WTC11 (cell line): ENCODE results near the gene RTKN. TPM values are rescaled to one million over a fixed set of nuclear protein-coding genes. Genes with fewer than 3 reads are reported as not detected.

Source experiments
- ATAC-seq: fragments of 200-7000 bp; cut with Tn5 transposase; 2 replicates; pipeline ENCODE4 v1.10.0; 2021; ENCODE audit warnings: mild to moderate bottlenecking, moderate library complexity
- CTCF ChIA-PET: fragments of 300-600 bp; sonication (Branson Sonifier 250); formaldehyde crosslinking; loops from one replicate; lab custom pipeline; 2021; ENCODE audit warnings: antibody characterized with exemption; lab: Charles Lee
- POLR2A ChIA-PET: fragments of 350-600 bp; sonication (Branson Sonifier 250); formaldehyde crosslinking; loops from one replicate; lab custom pipeline; 2021; ENCODE audit warnings: antibody characterized with exemption; lab: Charles Lee
- DNase-seq: peaks from one replicate; pipeline ENCODE4 v3.0.0; 2021; ENCODE audit warnings: low spot score
- H3K27ac Mint-ChIP-seq: 2 replicates; pipeline ENCODE4 v1.8.0; 2021; ENCODE audit warnings: mixed read lengths
- H3K27me3 Mint-ChIP-seq: 2 replicates; pipeline ENCODE4 v1.8.0; 2021; ENCODE audit warnings: low read depth, mild to moderate bottlenecking, moderate library complexity, mixed read lengths
- H3K36me3 Mint-ChIP-seq: 2 replicates; pipeline ENCODE4 v1.8.0; 2021; ENCODE audit warnings: mixed read lengths
- H3K4me1 Mint-ChIP-seq: 2 replicates; pipeline ENCODE4 v1.8.0; 2022; ENCODE audit warnings: mixed read lengths
- H3K4me3 Mint-ChIP-seq: 2 replicates; pipeline ENCODE4 v1.8.0; 2021; ENCODE audit warnings: mild to moderate bottlenecking, moderate library complexity, mixed read lengths
- H3K9me3 Mint-ChIP-seq: 2 replicates; pipeline ENCODE4 v1.8.0; 2021; ENCODE audit warnings: mixed read lengths
- ATF1 ChIP-seq: sonication (generic); formaldehyde crosslinking; IDR thresholded peaks from 2 replicates; pipeline ENCODE4 v1.8.1; 2023; ENCODE audit warnings: mild to moderate bottlenecking, moderate library complexity, missing genetic modification reagents
- ATF2 ChIP-seq: sonication (generic); formaldehyde crosslinking; IDR thresholded peaks from 2 replicates; pipeline ENCODE4 v1.8.1; 2022; ENCODE audit warnings: low read depth, missing genetic modification reagents, borderline replicate concordance
- CBFB ChIP-seq: sonication (generic); formaldehyde crosslinking; IDR thresholded peaks from 2 replicates; pipeline ENCODE4 v1.8.1; 2022; ENCODE audit warnings: mild to moderate bottlenecking, low read depth, missing genetic modification reagents
- FOXP4 ChIP-seq: sonication (generic); formaldehyde crosslinking; IDR thresholded peaks from 2 replicates; pipeline ENCODE4 v1.8.0; 2022; ENCODE audit warnings: mild to moderate bottlenecking, missing genetic modification reagents
- GRHL2 ChIP-seq: fragments of 250-450 bp; sonication (Bioruptor Pico); IDR thresholded peaks from 2 replicates; pipeline ENCODE4 v1.8.0; 2022; ENCODE audit warnings: mild to moderate bottlenecking, moderate library complexity; ENCODE audit not compliant: insufficient replicate concordance, severe bottlenecking
- NFATC4 ChIP-seq: fragments of 250-450 bp; sonication (Bioruptor Pico); IDR thresholded peaks from 2 replicates; pipeline ENCODE4 v1.9.0; 2021; ENCODE audit warnings: mild to moderate bottlenecking
- NR2C2 ChIP-seq: sonication (generic); formaldehyde crosslinking; IDR thresholded peaks from 2 replicates; pipeline ENCODE4 v1.8.0; 2022; ENCODE audit warnings: mild to moderate bottlenecking, missing genetic modification reagents
- NR3C1 ChIP-seq: sonication (generic); formaldehyde crosslinking; conservative IDR thresholded peaks from 2 replicates; pipeline ENCODE4 v1.8.1; 2023; ENCODE audit warnings: low read depth, mild to moderate bottlenecking, missing genetic modification reagents
- PRDM15 ChIP-seq: sonication (generic); formaldehyde crosslinking; IDR thresholded peaks from 2 replicates; pipeline ENCODE4 v1.8.0; 2022; ENCODE audit warnings: missing genetic modification reagents
- RORB ChIP-seq: fragments of 250-450 bp; sonication (Bioruptor Pico); IDR thresholded peaks from 2 replicates; pipeline ENCODE4 v1.9.0; 2021; ENCODE audit warnings: mild to moderate bottlenecking
- SMAD3 ChIP-seq: sonication (generic); formaldehyde crosslinking; IDR thresholded peaks from 2 replicates; pipeline ENCODE4 v1.8.0; 2022; ENCODE audit warnings: missing genetic modification reagents, mild to moderate bottlenecking, borderline replicate concordance
- SP1 ChIP-seq: sonication (generic); formaldehyde crosslinking; conservative IDR thresholded peaks from 2 replicates; pipeline ENCODE4 v1.8.1; 2022; ENCODE audit warnings: missing genetic modification reagents
- TCF7 ChIP-seq: sonication (generic); formaldehyde crosslinking; IDR thresholded peaks from 2 replicates; pipeline ENCODE4 v1.8.0; 2022; ENCODE audit warnings: mild to moderate bottlenecking, low read depth, missing genetic modification reagents, moderate library complexity
- USF2 ChIP-seq: sonication (generic); formaldehyde crosslinking; IDR thresholded peaks from 2 replicates; pipeline ENCODE4 v1.8.1; 2023; ENCODE audit warnings: mild to moderate bottlenecking, missing genetic modification reagents, moderate library complexity
- ZBTB21 ChIP-seq: sonication (generic); formaldehyde crosslinking; IDR thresholded peaks from 2 replicates; pipeline ENCODE4 v1.8.1; 2023; ENCODE audit warnings: mild to moderate bottlenecking, missing genetic modification reagents, borderline replicate concordance
- ZNF263 ChIP-seq: sonication (generic); formaldehyde crosslinking; IDR thresholded peaks from 2 replicates; pipeline ENCODE4 v1.8.1; 2022; ENCODE audit warnings: low read depth, mild to moderate bottlenecking, moderate library complexity, missing genetic modification reagents
- ZNF281 ChIP-seq: sonication (generic); formaldehyde crosslinking; IDR thresholded peaks from 2 replicates; pipeline ENCODE4 v1.8.0; 2023; ENCODE audit warnings: mild to moderate bottlenecking, missing genetic modification reagents
- ZNF396 ChIP-seq: fragments of 250-450 bp; sonication (Bioruptor Pico); IDR thresholded peaks from 2 replicates; pipeline ENCODE4 v1.8.0; 2021; ENCODE audit warnings: mild to moderate bottlenecking, moderate library complexity, borderline replicate concordance
- total RNA-seq: library from RNA; stranded (reverse); gene quantifications from 3 replicates; pipeline ENCODE4 v1.2.3, GENCODE V29; 2021

RTKN gene
- total RNA-seq, 1 experiment from 2014 or later, result 80.1 TPM

- H3K36me3 Mint-ChIP-seq, result no peaks in the 10 kb centered on the region
- H3K27ac Mint-ChIP-seq, result no peak overlapping the region
- ChIA-PET POLR2A (no interaction called here), CTCF (no interaction called here)
- DNase-seq (no peak), ATAC-seq (no peak)
- no peaks in the 10 kb centered on the region for H3K9me3 Mint-ChIP-seq
- H3K27me3 Mint-ChIP-seq, result peaks cover 9% of the 10 kb centered on the region
- H3K4me3 Mint-ChIP-seq, result no peak overlapping the region
- peaks cover 16% of the 10 kb centered on the region for H3K4me1 Mint-ChIP-seq
- TF ChIP-seq ATF2 (CRISPR knock-in tag) (no peak), NFATC4 (no peak), ZNF281 (CRISPR knock-in tag) (no peak), FOXP4 (CRISPR knock-in tag) (no peak)
- TF ChIP-seq, all 79 proteins: peak for 0
These were observed 8.9 kb upstream of the RTKN start for GRCh38 chr2:74450570-74451190.

- POLR2A ChIA-PET, result interaction anchor here (1.2 kb wide), 1 partner anchor 8 kb away, joined by 3 read pairs; no protein-coding TSS in a partner anchor
- DNase-seq (no peak), ATAC-seq (no peak)
- Mint-ChIP-seq H3K27ac (no peak overlapping the region), H3K9me3 (no peaks in the 10 kb centered on the region), H3K4me1 (peaks cover 10% of the 10 kb centered on the region; the same call in 1 of the 2 replicates), H3K27me3 (peaks cover 18% of the 10 kb centered on the region), H3K36me3 (no peaks in the 10 kb centered on the region), H3K4me3 (no peak overlapping the region)
- CTCF ChIA-PET, result no interaction called here
- TF ChIP-seq ZNF281 (CRISPR knock-in tag), result no peak
- TF ChIP-seq USF2 (CRISPR knock-in tag), result no peak
- TF ChIP-seq CBFB (CRISPR knock-in tag), result no peak
- TF ChIP-seq ZBTB21 (CRISPR knock-in tag), result no peak
- no peak for TF ChIP-seq TCF7
- no peak for TF ChIP-seq SP1 (CRISPR knock-in tag)
- TF ChIP-seq NR2C2, result no peak
- TF ChIP-seq FOXP4 (CRISPR knock-in tag), result no peak
- no peak for TF ChIP-seq PRDM15 (CRISPR knock-in tag)
- TF ChIP-seq RORB (CRISPR knock-in tag), result no peak
- TF ChIP-seq SMAD3 (CRISPR knock-in tag), result no peak
- no peak for TF ChIP-seq GRHL2
- TF ChIP-seq ZNF396 (CRISPR knock-in tag), result no peak
- TF ChIP-seq ATF1 (CRISPR knock-in tag), result no peak
- no peak for TF ChIP-seq ZNF263 (CRISPR knock-in tag)
- no peak for TF ChIP-seq NR3C1
These were observed 7.0 kb upstream of the RTKN start for GRCh38 chr2:74448771-74449170.
